Thyroid gland (tissue), 4 donors: Measurements from ENCODE around the gene WDSUB1.

Experiments
- POLR2A ChIP-seq, 2 donors: fragments of 450-650 bp; IDR thresholded peaks; one replicate each; pipeline ENCODE4 v1.6.1; 2017; ENCODE audit warnings: antibody characterized with exemption in 2 of 2, mild to moderate bottlenecking in 2 of 2, moderate library complexity in 1 of 2
- TF ChIP-seq, protein P1 (sequence below), 6 experiments: fragments of 200-600 bp in 3 of 6; fragments of 450-650 bp in 3 of 6; sonication (generic) in 3 of 6; IDR thresholded peaks; one replicate each; pipeline ENCODE4 v1.5.1; 2016 to 2019; ENCODE audit warnings: antibody characterized with exemption in 6 of 6, mild to moderate bottlenecking in 2 of 6, inconsistent platforms in 1 of 6, moderate library complexity in 1 of 6

- TF ChIP-seq, protein P1, sequence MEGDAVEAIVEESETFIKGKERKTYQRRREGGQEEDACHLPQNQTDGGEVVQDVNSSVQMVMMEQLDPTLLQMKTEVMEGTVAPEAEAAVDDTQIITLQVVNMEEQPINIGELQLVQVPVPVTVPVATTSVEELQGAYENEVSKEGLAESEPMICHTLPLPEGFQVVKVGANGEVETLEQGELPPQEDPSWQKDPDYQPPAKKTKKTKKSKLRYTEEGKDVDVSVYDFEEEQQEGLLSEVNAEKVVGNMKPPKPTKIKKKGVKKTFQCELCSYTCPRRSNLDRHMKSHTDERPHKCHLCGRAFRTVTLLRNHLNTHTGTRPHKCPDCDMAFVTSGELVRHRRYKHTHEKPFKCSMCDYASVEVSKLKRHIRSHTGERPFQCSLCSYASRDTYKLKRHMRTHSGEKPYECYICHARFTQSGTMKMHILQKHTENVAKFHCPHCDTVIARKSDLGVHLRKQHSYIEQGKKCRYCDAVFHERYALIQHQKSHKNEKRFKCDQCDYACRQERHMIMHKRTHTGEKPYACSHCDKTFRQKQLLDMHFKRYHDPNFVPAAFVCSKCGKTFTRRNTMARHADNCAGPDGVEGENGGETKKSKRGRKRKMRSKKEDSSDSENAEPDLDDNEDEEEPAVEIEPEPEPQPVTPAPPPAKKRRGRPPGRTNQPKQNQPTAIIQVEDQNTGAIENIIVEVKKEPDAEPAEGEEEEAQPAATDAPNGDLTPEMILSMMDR (IDR thresholded peaks at IDR 0.05) = no peak
- no peak for TF ChIP-seq POLR2A (IDR thresholded peaks at IDR 0.05)
Observed at GRCh38 chr2:159200498-159200897, 86.0 kb downstream of the WDSUB1 start.
